Neural cell (in vitro differentiated cells): ENCODE data around the gene ZCCHC14.

Experiments used
- CTCF ChIP-seq: fragments of 450-650 bp; IDR thresholded peaks from 2 replicates; pipeline ENCODE4 v1.5.1; 2014; ENCODE audit warnings: antibody characterized with exemption, mild to moderate bottlenecking, moderate library complexity; ENCODE audit not compliant: poor library complexity, severe bottlenecking
- EZH2 ChIP-seq: fragments of 200-600, 300-800 bp; shearing (Covaris generic), sonication (generic); IDR thresholded peaks from 2 replicates; pipeline ENCODE4 v1.6.1; 2014; ENCODE audit warnings: antibody characterized with exemption, low read length, borderline replicate concordance, mild to moderate bottlenecking; ENCODE audit not compliant: insufficient read depth, poor library complexity, severe bottlenecking
- MXI1 ChIP-seq: fragments of 450-650 bp; conservative IDR thresholded peaks from 2 replicates; pipeline ENCODE4 v1.6.1; 2014; ENCODE audit warnings: antibody characterized with exemption, mild to moderate bottlenecking; ENCODE audit not compliant: poor library complexity, severe bottlenecking
- POLR2AphosphoS5 ChIP-seq: IDR thresholded peaks from 2 replicates; pipeline ENCODE4 v1.6.1; 2012
- RAD21 ChIP-seq: fragments of 450-650 bp; conservative IDR thresholded peaks from 2 replicates; pipeline ENCODE4 v1.6.1; 2014; ENCODE audit warnings: antibody characterized with exemption, mild to moderate bottlenecking, moderate library complexity
- REST ChIP-seq: IDR thresholded peaks from 2 replicates; pipeline ENCODE4 v1.6.1; 2012; ENCODE audit warnings: borderline replicate concordance

- no peak for TF ChIP-seq CTCF
- TF ChIP-seq MXI1 = no peak
- no peak for TF ChIP-seq POLR2AphosphoS5
- no peak for TF ChIP-seq RAD21
- no peak for TF ChIP-seq REST
- no peak for TF ChIP-seq EZH2
Observed at GRCh38 chr16:87448866-87449265, 44.0 kb downstream of the ZCCHC14 start.
